PC-9 (cell line): ENCODE measurements around the gene CAMTA1. TPM values are rescaled to one million over a fixed set of nuclear protein-coding genes. Genes with fewer than 3 reads are reported as not detected.

ENCODE experiments used
- BruUV-seq: library from RNA; stranded (reverse); fragments of 400-500 nt; replicated peaks from 2 replicates; lab custom pipeline; 2021; lab: Mats Ljungman, UMichigan
- CTCF ChIA-PET: fragments of 300-600 bp; sonication (Branson Sonifier 250); formaldehyde crosslinking; loops from one replicate; lab custom pipeline; 2022; ENCODE audit warnings: antibody characterized with exemption; lab: Charles Lee
- POLR2A ChIA-PET: fragments of 300-600 bp; sonication (Branson Sonifier 250); formaldehyde crosslinking; loops from one replicate; lab custom pipeline; 2022; ENCODE audit warnings: antibody characterized with exemption; ENCODE audit not compliant: unreplicated experiment; lab: Charles Lee
- DNase-seq, 2 experiments: peaks; one replicate each; pipeline versions ENCODE4 v3.0.0 to v3.0.0-alpha.2; 2015 to 2022; ENCODE audit warnings: mixed read lengths in 1 of 2
- H2AFZ ChIP-seq: fragments of 200-600 bp; sonication (generic); 2 replicates; pipeline ENCODE4 v1.8.1; 2017; ENCODE audit warnings: antibody characterized with exemption
- H3F3A ChIP-seq: fragments of 200-600 bp; sonication (generic); 2 replicates; pipeline ENCODE4 v1.8.1; 2017; ENCODE audit warnings: antibody characterized with exemption, mild to moderate bottlenecking, low read depth; ENCODE audit not compliant: insufficient read depth
- H3K27ac ChIP-seq: fragments of 200-600 bp; sonication (generic); 2 replicates; pipeline ENCODE4 v1.6.1; 2016; ENCODE audit warnings: mixed run types
- H3K27me3 ChIP-seq: fragments of 200-600 bp; sonication (generic); 2 replicates; pipeline ENCODE4 v1.6.1; 2016; ENCODE audit warnings: low read depth, mixed run types; ENCODE audit not compliant: insufficient read depth
- H3K36me3 ChIP-seq: fragments of 200-600 bp; sonication (generic); 2 replicates; pipeline ENCODE4 v1.6.1; 2016; ENCODE audit warnings: low read depth, mixed run types
- H3K4me1 ChIP-seq: fragments of 200-600 bp; sonication (generic); replicated peaks from 2 replicates; pipeline ENCODE4 v1.6.1; 2016; ENCODE audit warnings: mixed run types; ENCODE audit not compliant: insufficient read depth
- H3K4me2 ChIP-seq: fragments of 200-600 bp; sonication (generic); 2 replicates; pipeline ENCODE4 v1.6.1; 2017; ENCODE audit warnings: mixed run types
- H3K4me3 ChIP-seq: fragments of 200-600 bp; sonication (generic); 2 replicates; pipeline ENCODE4 v1.6.1; 2016; ENCODE audit warnings: mixed run types
- H3K79me2 ChIP-seq: fragments of 200-600 bp; sonication (generic); 2 replicates; pipeline ENCODE4 v1.6.1; 2017; ENCODE audit warnings: low read depth, mixed run types
- H3K9me2 ChIP-seq: fragments of 200-600 bp; sonication (generic); 2 replicates; pipeline ENCODE4 v1.8.1; 2017; ENCODE audit warnings: mild to moderate bottlenecking; ENCODE audit not compliant: insufficient read depth
- H3K9me3 ChIP-seq: fragments of 200-600 bp; sonication (generic); 2 replicates; pipeline ENCODE4 v1.8.1; 2016; ENCODE audit warnings: low read depth; ENCODE audit not compliant: insufficient read depth
- H4K20me1 ChIP-seq: fragments of 200-600 bp; sonication (generic); 2 replicates; pipeline ENCODE4 v1.8.1; 2017; ENCODE audit not compliant: insufficient read depth
- CTCF ChIP-seq: fragments of 200-600 bp; sonication (generic); conservative IDR thresholded peaks from 2 replicates; pipeline ENCODE4 v1.6.1; 2017; ENCODE audit warnings: mixed run types, antibody characterized with exemption, mild to moderate bottlenecking, moderate library complexity
- EZH2 ChIP-seq: fragments of 200-600 bp; sonication (generic); IDR thresholded peaks from 2 replicates; pipeline ENCODE4 v1.8.0; 2017; ENCODE audit warnings: antibody characterized with exemption, low read depth
- intact Hi-C: fragments of 100-400 bp; cut with micrococcal nuclease; formaldehyde crosslinking; loops from one replicate; pipeline ENCODE4 v1.10.0; 2022; ENCODE audit not compliant: unreplicated experiment
- total RNA-seq: library from RNA; stranded (reverse); gene quantifications from 2 replicates; pipeline ENCODE4 v1.2.3, GENCODE V29; 2021

Gene CAMTA1
- total RNA-seq, 1 experiment from 2014 or later = 72.3 TPM

DNA sequence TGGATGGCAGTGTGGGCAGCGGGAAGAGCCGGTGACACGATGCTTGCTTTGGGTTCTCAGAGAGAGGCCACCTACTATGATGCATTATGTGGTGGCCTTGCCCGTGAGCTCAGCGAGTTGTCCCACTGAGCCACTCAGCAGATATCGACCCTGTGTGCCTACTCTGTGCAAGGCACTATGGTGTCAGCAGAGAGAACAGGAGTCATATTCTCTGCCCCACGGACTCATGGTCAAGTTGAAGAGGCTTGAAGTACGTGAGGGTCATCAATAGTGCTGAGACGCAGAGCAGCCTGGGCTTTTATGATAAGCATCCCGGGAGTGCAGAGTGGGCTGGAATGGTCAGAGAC, 466.2 kb downstream of the CAMTA1 start:
- no peak for TF ChIP-seq CTCF
- intact Hi-C loops = no loop called here
- H3K36me3 ChIP-seq = no peaks in the 10 kb centered on the region
- BruUV-seq = no TSS peak
- H3K4me2 ChIP-seq = no peak overlapping the region
- no peaks in the 10 kb centered on the region for H3K79me2 ChIP-seq
- H3K4me1 ChIP-seq = no peaks in the 10 kb centered on the region
- no peaks in the 10 kb centered on the region for H3F3A ChIP-seq
- no peaks in the 10 kb centered on the region for H3K9me3 ChIP-seq
- CTCF ChIA-PET = no interaction called here
- H3K4me3 ChIP-seq = no peak overlapping the region
- POLR2A ChIA-PET = no interaction called here
- no peak overlapping the region for H3K27ac ChIP-seq
- H2AFZ ChIP-seq = no peak overlapping the region
- no peaks in the 10 kb centered on the region for H4K20me1 ChIP-seq
- DNase-seq = no peak
- H3K9me2 ChIP-seq = no peaks in the 10 kb centered on the region
- H3K27me3 ChIP-seq = peaks cover 89% of the 10 kb centered on the region

GRCh38 chr1:7252411-7253117, 467.3 kb downstream of the CAMTA1 start:
- intact Hi-C loops = no loop called here
- Histone ChIP-seq H3K9me3 (no peaks in the 10 kb centered on the region), H3K79me2 (no peaks in the 10 kb centered on the region), H3K9me2 (no peaks in the 10 kb centered on the region), H3K4me2 (no peak overlapping the region), H3K27ac (no peak overlapping the region), H3K4me3 (no peak overlapping the region), H3F3A (no peaks in the 10 kb centered on the region), H3K36me3 (no peaks in the 10 kb centered on the region), H4K20me1 (no peaks in the 10 kb centered on the region), H3K4me1 (no peaks in the 10 kb centered on the region), H2AFZ (no peak overlapping the region), H3K27me3 (peaks cover 92% of the 10 kb centered on the region)
- ChIA-PET POLR2A (no interaction called here), CTCF (no interaction called here)
- no peak for TF ChIP-seq EZH2
- no peak for TF ChIP-seq CTCF
- no peak for DNase-seq
- BruUV-seq = no TSS peak

- BruUV-seq = no TSS peak
- H3K4me3 ChIP-seq = no peak overlapping the region
- intact Hi-C loops = no loop called here
- no peak overlapping the region for H3K27ac ChIP-seq
- no peaks in the 10 kb centered on the region for H3K36me3 ChIP-seq
- H3F3A ChIP-seq = no peaks in the 10 kb centered on the region
- no peak for TF ChIP-seq CTCF
- no peak for TF ChIP-seq EZH2
- no peaks in the 10 kb centered on the region for H3K9me2 ChIP-seq
- H3K4me2 ChIP-seq = no peak overlapping the region
- no peaks in the 10 kb centered on the region for H3K9me3 ChIP-seq
- no peak overlapping the region for H2AFZ ChIP-seq
- peaks cover 92% of the 10 kb centered on the region for H3K27me3 ChIP-seq
- no peaks in the 10 kb centered on the region for H3K79me2 ChIP-seq
- POLR2A ChIA-PET = no interaction called here
- H3K4me1 ChIP-seq = no peaks in the 10 kb centered on the region
- no peaks in the 10 kb centered on the region for H4K20me1 ChIP-seq
- no peak for DNase-seq
- CTCF ChIA-PET = no interaction called here
Observed at GRCh38 chr1:7253118-7253480, 467.8 kb downstream of the CAMTA1 start.
